ENCODE data around the gene KDM4F.

GRCh38 chr11:95076981-95077380 lies 27.8 kb downstream of the KDM4F start:
- no peak for TF ChIP-seq MXI1 (conservative IDR thresholded peaks at IDR 0.05; ENCODE audit: poor library complexity, severe bottlenecking)
- TF ChIP-seq CTCF (IDR thresholded peaks at IDR 0.05; ENCODE audit: poor library complexity, severe bottlenecking) = no peak
- TF ChIP-seq EP300 (conservative IDR thresholded peaks at IDR 0.05; ENCODE audit: poor library complexity, severe bottlenecking) = no peak
- TF ChIP-seq SMC3 (conservative IDR thresholded peaks at IDR 0.05; ENCODE audit: poor library complexity) = no peak
- TF ChIP-seq POLR2AphosphoS5 (IDR thresholded peaks at IDR 0.05) = no peak
- no peak for TF ChIP-seq EZH2 (IDR thresholded peaks at IDR 0.05; ENCODE audit: borderline replicate concordance, insufficient read depth, low read length, poor library complexity, severe bottlenecking)
- no peak for TF ChIP-seq TAF1 (IDR thresholded peaks at IDR 0.05; ENCODE audit: low read depth)

All from neural cell (in vitro differentiated cells).